GM18519 (cell line): Measurements from ENCODE around the gene KRTAP4-4.
"Not testable (repeated sequence)": the region's sequence is repeated elsewhere in the genome, so short reads cannot be mapped to it uniquely, and the experiment has no call there.

Source experiments
- ATAC-seq: cut with Tn5 transposase; IDR thresholded peaks from one replicate; pipeline ENCODE4 v1.9.1; 2021; ENCODE audit warnings: mild to moderate bottlenecking, moderate library complexity; ENCODE audit not compliant: unreplicated experiment, low FRiP score

The KRTAP4-4 gene

DNA sequence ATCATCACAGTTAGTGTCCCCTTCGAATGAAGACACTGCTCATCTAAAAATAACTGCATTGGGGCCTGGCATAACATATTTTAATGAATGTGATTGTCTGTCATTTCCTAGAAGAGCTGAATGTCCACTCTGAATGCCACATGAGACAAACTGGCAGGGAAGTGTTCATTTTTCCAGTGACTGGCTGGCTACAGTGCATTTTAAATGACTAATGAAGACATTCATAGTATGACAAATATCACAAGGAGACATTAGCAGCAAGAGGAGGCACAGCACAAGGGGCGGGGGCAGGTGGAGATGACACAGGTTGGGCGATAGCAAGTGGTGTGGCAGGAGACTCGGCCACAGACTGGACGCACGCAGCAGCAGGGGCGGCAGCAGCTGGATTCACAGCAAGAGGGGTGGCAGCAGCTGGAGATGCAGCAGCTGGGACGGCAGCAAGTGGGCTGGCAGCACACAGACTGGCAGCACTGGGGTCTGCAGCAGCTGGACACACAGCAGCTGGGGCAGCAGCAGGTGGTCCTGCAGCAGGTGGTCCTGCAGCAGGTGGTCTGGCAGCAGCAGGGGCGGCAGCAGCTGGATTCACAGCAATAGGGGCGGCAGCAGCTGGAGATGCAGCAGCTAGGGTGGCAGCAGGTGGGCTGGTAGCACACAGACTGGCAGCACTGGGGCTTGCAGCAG, 11.4 kb downstream of the KRTAP4-4 start:
- not testable (repeated sequence) for ATAC-seq

DNA sequence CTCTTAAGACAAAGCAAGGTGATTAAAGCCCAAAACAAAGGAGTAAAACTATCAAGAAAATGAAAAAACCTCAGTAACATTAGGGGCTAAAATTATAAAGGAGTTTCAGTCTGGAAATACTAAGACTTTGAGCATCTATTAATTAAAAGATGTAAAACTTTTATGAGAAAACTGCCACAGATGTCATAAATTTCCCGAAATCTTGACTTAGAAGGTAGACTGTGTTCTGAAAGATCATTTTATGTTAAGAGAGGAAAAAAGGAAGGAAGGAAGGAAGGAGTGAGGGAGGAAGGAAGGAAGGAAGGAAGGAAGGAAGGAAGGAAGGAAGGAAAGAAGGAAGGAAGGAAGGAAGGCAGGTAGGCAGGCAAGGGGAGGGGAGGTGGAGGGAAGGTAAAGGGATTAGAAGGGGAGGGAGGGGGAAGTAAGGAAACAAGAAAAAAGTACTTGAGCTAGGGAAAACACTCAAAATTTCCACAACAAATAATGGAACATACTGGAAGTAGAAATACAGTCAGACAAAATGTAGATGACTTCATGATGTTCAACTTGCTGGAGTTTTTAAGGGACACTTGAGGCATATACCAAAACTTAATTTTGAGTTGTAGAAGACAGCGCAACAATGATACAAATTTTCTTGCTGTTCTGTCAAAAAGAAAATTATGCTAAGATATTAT, 12.9 kb downstream of the KRTAP4-4 start:
- ATAC-seq, result no peak

DNA sequence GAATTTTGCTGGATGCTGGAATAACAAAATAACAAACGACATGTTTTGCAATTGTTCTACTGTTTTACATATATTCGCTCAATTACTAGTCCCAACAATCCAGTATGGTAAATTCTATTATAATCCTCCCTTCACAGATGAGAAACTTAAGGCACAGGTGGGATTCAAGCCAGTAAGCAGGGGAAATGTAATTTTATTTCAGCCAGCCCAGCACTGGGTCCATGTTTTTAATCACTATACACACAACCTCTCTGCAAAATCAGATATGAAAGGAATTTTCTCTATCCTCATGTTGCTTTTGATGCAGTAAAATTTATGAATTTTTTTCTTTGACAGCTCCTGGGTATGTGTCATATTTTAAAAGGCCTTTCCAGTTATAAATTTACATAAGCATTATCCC, 15.3 kb downstream of the KRTAP4-4 start:
- no peak for ATAC-seq

DNA sequence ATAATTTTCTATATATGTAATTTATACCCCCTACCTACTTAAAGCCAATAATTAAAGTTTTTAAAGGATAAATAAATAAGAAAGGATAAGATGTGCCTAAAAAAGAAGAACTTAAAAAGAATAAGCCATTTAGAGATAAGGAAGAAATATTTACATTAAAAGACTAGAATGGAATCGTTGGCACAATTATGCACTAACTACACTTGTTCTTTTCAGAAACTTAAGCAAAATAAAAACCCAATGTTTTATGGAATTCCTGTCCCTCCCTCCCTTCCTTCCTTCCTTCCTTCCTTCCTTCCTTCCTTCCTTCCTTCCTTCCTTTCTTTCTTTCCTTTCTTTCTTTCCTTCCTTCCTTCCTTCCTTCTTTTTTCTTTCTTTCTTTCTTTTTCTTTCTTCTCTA, 15.7 kb downstream of the KRTAP4-4 start:
- ATAC-seq, result no peak

DNA sequence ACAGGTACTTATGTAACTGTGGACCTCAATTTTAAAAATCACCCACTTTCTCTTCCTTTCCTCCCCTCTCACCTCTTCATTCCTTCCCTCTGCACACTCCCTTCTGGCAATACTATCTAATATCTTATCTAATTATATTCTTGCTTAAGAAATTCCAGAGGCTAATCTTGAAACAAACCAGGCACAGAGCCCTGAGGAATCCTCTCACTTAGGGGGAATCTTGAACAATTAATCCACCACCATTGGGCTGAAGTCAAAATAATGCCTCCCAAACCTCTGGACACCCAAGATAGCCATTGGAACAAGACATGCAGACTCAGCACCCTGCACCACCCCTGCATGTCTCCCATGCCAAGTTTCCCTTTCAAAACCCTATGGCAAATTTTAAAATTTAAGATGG, 19.2 kb downstream of the KRTAP4-4 start:
- no peak for ATAC-seq

DNA sequence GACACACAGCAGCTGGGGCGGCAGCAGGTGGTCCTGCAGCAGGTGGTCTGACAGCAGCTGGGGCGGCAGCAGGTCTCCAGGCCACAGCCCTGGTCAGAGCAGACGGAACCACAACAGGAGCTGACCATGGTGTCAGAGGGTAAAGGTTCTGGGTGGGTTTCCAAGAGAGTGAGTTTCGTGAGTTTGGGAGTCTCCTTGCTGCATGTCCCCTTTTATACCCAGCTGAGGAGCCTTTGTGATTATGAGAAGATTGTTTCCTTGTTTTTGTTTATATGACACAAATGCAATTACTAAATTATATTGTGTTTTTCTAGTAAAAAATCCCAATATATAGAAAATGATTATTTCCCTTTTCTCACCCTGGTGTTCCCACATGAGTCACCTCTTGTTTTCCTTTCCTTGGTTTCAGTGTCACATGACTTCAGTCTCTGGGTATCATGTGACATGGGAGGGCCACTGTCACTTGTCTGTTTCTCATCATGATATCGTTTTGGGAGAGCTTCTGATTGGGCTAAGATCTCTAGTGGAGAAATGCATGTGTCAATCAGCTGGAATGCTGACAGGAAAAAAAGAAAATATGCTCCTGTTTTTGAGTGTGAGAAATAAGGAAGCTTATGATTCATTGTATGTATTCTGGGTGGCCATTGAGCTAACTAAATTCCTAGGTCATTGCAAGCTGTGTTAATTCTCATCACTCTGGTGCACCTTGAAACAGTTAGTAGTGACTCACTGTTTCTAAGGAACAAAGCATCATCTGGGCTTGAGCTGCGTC, 20.0 kb downstream of the KRTAP4-4 start, which contains the start of gene KRTAP4-6:
Gene KRTAP4-6, minus strand, starts transcription at position 185 of the 772 bp plus-strand sequence. Its CDS starts 57 bp downstream, at position 128.
- no peak for ATAC-seq

DNA sequence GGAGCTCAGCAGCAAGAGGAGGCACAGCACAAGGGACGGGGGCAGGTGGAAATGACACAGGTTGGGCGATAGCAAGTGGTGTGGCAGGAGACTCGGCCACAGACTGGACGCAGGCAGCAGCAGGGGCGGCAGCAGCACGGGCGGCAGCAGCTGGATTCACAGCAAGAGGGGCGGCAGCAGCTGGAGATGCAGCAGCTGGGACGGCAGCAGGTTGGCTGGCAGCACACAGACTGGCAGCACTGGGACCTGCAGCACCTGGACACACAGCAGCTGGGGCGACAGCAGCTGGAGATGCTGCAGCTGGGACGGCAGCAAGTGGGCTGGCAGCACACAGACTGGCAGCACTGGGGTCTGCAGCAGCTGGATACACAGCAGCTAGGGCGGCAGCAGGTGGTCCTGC, 20.7 kb downstream of the KRTAP4-4 start:
- ATAC-seq, result not testable (repeated sequence)

DNA sequence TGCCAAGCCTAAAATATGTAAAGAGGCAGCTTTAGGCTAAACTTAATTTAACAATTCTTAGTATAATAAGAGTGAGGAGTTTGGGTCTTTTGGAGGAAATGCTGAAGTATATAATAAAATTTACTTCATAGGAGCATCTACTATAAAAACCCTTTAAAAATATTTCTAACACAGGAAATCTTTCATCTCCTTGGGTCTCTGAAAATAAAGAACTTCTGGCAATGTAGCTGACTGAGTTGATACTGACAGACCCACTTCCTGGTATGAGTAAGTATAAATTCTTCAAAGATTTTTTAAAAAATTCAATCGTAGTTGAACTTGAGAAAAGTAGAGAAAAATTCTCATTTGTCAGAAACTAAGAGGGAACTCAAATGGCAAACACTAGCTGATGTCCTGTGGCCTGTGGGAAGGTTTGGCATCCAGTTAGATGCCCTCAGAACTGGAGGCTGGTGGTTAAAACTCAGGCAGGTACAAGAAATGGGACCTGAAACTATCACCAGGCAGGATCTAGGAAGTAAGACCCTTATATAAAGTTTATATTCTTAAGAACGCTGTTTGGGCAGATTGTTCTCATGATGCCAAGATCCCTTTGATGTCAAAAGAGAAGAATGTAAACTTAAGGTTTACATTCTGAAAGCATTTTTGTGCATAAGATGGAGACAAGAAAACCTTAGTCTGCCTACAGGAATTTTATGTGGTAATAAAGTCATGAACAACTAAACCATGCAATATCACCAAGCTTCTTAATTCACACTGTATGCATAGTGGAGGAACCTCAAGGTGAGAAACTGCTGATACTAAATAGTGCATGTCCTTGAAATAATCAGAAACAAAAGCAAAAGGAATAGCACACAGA, 26.4 kb downstream of the KRTAP4-4 start:
- ATAC-seq, result no peak

DNA sequence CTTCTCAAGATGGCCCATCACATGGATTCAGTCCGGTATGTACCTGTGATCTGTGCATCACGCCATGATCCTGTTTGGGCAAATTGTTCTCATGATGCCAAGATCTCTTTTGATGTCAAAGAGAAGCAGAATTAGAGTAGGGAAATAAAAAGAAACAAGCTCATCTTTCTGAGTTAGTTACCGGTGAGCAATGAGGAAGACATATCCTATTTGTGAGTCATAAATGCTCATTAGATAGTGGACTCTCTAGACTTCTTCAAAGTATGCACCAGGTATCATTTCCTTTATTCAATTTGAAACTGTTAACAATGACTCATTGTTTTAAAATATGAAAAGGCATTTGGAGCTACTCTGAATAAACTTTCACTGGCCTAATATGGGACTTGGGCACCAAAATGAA, 28.6 kb downstream of the KRTAP4-4 start:
- no peak for ATAC-seq

DNA sequence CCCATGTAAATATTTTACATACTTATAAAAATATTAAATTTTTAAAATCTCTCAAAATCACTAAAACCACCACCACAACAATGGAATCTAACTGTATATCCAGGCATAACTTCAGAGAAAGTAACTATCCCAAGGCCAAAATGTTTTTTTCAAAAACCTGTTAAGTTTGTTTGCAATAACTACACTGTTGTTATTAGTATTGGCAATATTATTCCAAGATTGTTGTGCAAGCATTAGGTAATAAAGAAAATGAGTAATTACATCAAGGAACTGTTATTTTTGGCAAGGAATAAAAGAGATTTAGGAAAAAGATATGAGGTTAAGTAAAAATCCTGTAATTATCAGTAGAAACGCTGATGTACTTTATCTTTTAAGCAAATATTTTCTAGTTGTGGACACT, 33.2 kb downstream of the KRTAP4-4 start:
- no peak for ATAC-seq

DNA sequence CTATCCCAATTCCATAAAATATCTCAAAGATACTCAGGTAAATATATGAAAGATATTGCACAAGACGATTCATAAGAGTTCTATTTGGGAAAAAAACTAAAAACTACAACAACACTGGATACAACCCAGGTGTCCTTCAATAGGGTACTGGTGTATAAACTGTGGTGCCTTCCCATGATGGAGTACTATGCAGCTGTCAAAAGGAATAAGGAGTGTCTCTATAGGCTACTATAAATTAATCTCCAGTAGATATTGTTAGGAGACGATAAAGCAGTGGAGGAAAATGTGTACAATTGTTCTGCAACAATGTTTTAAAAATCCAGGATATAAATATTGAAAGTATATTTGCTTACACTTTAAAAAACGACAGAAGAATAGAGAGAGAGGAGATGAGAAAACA, 34.1 kb downstream of the KRTAP4-4 start:
- no peak for ATAC-seq

DNA sequence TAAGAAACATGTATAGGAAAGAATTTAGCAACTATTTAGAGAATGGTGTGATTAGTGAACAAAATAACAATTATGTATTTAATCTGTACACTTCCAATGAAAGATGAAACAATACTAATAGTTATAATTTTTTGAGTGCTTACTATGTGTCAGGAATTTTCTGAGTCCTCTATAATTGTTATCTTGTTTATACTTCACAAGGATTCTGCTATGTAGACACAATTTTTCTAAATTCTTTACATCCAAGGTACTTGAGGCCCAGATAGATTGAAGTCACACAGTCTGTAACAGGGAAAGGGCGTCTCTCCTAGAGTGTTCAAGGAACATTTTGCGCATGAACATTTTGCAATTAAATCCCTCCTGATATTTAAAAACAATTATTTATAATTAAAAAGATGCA, 35.5 kb downstream of the KRTAP4-4 start:
- no peak for ATAC-seq

DNA sequence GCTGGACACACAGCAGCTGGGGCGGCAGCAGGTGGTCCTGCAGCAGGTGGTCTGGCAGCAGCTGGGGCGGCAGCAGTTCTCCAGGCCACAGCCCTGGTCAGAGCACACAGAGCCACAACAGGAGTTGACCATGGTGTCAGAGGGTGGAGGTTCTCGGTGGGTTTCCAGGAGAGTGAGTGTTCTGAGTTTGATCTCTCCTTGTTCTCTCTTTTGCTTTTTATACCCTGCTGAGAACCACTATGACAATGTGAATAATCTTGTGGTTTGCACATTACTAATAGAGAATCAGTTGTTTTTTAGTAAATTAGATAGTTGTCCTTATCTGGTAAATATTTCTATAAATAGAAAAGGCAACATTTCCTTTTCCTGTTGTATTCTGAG, 36.6 kb downstream of the KRTAP4-4 start, which contains the start of gene KRTAP4-12:
Gene KRTAP4-12, minus strand, starts transcription at position 192 of the 381 bp plus-strand sequence. Its CDS starts 60 bp downstream, at position 132.
- not testable (repeated sequence) for ATAC-seq

DNA sequence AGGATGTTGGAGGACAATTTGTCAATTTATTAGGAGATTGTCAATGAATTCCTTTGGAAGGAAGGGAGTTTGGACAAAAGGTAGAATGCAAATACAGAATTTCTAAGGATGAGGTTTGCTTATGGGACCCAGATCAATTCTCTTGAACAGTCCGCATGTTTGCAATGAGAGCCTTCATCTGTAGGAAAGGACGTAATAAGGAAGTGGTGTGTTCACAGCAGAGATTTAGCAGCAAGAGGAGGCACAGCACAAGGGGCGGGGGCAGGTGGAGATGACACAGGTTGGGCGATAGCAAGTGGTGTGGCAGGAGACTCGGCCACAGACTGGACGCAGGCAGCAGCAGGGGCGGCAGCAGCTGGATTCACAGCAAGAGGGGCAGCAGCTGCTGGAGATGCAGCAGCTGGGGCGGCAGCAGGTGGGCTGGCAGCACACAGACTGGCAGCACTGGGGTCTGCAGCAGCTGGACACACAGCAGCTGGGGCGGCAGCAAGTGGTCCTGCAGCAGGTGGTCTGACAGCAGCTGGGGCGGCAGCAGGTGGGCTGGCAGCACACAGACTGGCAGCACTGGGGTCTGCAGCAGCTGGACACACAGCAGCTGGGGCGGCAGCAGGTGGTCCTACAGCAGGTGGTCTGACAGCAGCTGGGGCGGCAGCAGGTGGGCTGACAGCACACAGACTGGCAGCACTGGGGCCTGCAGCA, 37.1 kb downstream of the KRTAP4-4 start:
- not testable (repeated sequence) for ATAC-seq

DNA sequence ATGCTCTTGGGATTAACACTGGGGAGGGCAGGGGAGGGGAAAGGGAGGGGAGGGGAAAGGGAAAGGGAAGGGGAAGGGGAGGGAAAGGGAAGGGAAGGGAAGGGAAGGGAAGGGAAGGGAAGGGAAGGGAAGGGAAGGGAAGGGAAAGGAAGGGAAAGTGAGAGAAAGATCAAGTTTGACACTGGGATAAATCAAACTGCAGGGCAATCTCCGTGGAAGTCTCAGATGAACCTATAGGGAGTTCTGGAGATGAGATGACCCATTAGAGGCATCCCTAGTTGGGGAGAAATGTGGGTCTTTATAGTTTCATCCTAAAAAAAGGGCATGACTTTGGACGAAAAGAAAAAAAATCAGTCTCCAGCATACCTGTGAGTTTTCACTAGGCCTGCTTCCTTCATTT, 38.8 kb downstream of the KRTAP4-4 start:
- no peak for ATAC-seq

DNA sequence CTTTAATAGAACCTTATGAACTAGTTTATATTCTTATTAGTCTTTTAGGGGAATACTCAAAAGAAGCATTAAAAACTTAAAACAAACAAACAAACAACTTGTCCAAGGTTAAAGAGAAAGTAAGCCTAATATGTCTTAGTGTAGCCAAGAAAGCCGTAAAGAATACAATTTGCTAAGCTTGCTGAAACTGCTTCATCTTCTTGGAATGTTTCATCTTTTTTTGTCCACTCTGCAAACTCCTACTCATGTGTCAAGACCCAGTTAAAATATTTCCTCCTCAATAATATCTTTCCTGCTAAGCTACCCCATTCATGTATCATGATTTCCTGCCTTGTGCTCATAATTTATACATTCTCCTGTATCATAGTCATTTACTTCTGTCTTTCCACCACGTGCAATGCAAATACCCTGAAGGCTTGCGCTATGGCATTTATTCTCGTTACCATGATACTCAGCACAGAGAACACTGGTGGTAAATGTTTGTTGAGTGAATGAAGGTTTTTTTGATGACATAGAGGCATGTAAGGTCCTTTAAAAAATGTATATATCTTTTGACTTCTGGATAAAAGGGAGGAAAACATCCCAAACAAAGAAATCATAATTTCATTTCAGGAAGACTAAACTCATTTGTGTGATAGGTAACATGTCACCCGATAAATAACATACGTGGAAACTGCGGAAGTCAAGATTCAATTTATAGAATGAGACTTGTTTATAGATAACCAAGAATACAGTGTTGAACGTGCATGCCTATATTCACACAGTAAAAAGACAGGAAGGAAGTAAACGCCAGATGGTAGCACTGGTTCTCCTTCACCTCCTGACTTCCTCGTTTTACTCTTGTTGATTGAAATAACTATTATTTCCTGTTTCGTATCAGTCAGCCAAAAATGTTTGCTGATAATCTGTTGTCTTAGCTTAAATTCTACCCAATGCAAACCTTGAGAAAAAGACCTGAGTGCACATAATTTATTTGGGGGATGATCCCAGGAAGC, 40.6 kb downstream of the KRTAP4-4 start:
- not testable (repeated sequence) for ATAC-seq

DNA sequence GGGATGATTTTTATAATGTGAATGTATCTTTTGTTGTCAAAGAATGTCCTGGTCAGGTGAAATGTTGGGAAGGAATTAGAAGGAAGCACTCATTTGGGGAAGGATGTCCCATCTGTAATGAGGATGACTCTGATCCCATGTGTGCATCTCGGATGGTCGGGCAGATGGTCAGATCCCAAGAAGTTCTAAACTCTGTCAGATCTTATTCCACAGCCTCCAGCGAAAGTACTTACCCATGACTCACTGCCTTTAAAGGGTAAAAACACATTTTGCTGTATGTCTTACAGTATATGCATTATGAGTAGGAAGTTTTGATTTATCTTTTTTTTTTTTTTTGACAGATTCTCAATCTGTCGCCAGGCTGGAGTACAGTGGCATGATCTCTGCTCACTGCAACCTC, 41.8 kb downstream of the KRTAP4-4 start:
- ATAC-seq, result no peak

DNA sequence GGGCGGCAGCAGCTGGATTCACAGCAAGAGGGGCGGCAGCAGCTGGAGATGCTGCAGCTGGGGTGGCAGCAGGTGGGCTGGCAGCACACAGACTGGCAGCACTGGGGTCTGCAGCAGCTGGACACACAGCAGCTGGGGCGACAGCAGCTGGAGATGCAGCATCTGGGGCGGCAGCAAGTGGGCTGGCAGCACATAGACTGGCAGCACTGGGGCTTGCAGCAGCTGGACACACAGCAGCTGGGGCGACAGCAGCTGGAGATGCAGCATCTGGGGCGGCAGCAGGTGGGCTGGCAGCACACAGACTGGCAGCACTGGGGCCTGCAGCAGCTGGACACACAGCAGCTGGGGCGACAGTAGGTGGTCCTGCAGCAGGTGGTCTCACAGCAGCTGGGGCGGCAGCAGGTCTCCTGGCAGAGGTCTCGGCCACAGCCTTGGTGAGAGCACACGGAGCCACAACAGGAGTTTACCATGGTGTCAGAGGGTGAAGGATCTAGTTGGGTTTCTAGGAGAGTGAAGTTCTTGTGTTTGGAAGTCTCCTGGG, 42.6 kb downstream of the KRTAP4-4 start, which contains the start of gene KRTAP4-11:
Gene KRTAP4-11, minus strand, starts transcription at position 528 of the 541 bp plus-strand sequence. Its CDS starts 58 bp downstream, at position 470.
- ATAC-seq, result not testable (repeated sequence)
